Gastroesophageal sphincter (tissue), 4 donors: Measurements from ENCODE around the gene ARFGAP1. TPM values are rescaled to one million over a fixed set of nuclear protein-coding genes. Genes with fewer than 3 reads are reported as not detected.

Experiments used
- ATAC-seq: fragments of 150-250 bp; one replicate; pipeline ENCODE4 v1.9.1; 2016; ENCODE audit warnings: mild to moderate bottlenecking, moderate library complexity
- H3K27ac ChIP-seq, 4 donors: fragments of 200-600 bp; sonication (generic) in 3 of 4; 1 replicate in 3 of 4; 2 replicates in 1 of 4; pipeline ENCODE4 v1.5.1; 2016 to 2019
- H3K27me3 ChIP-seq: fragments of 200-600 bp; sonication (generic); one replicate; pipeline ENCODE4 v1.5.1; 2019
- H3K36me3 ChIP-seq, 2 donors: fragments of 200-600 bp; sonication (generic); one replicate each; pipeline ENCODE4 v1.5.1; 2019; ENCODE audit warnings: control low read depth in 1 of 2
- H3K4me1 ChIP-seq, 3 donors: fragments of 200-600 bp; sonication (generic); 1 replicate in 2 of 3; 2 replicates in 1 of 3; pipeline ENCODE4 v1.5.1; 2016 to 2019; ENCODE audit warnings: control low read depth in 2 of 3
- H3K4me3 ChIP-seq, 2 donors: fragments of 200-600 bp; sonication (generic); one replicate each; pipeline ENCODE4 v1.5.1; 2019; ENCODE audit warnings: mild to moderate bottlenecking in 1 of 2, moderate library complexity in 1 of 2
- H3K9me3 ChIP-seq, 3 donors: fragments of 200-600 bp; sonication (generic); one replicate each; pipeline ENCODE4 v1.5.1; 2017 to 2019; ENCODE audit warnings: control low read depth in 2 of 3
- CTCF ChIP-seq, 4 experiments: fragments of 200-600 bp in 2 of 4; fragments of 450-650 bp in 2 of 4; sonication (generic) in 1 of 4; IDR thresholded peaks; one replicate each; pipeline ENCODE4 v1.5.1; 2017 to 2019; ENCODE audit warnings: antibody characterized with exemption in 4 of 4, mild to moderate bottlenecking in 2 of 4, moderate library complexity in 2 of 4
- EP300 ChIP-seq: sonication (generic); formaldehyde crosslinking; IDR thresholded peaks from one replicate; pipeline ENCODE4 v1.6.1; 2017; ENCODE audit warnings: antibody characterized with exemption, mild to moderate bottlenecking
- POLR2A ChIP-seq, 2 donors: fragments of 450-650 bp; IDR thresholded peaks; one replicate each; pipeline ENCODE4 v1.6.1; 2017; ENCODE audit warnings: antibody characterized with exemption in 2 of 2, mild to moderate bottlenecking in 2 of 2, moderate library complexity in 1 of 2
- POLR2AphosphoS5 ChIP-seq: sonication (generic); formaldehyde crosslinking; IDR thresholded peaks from one replicate; pipeline ENCODE4 v1.6.1; 2017; ENCODE audit warnings: antibody characterized with exemption
- WGBS, 2 donors: methylation state at CpG; one replicate each; pipeline ENCODE4 v1.1.5; 2018; ENCODE audit warnings: low coverage in 1 of 2; 5-methylcytosine and 5-hydroxymethylcytosine counted together
- total RNA-seq, 4 donors: library from RNA; depleted of rRNA; stranded (reverse); fragments of >200 nt; gene quantifications; one replicate each; pipeline ENCODE4 v1.1.0, GENCODE V29; 2016

ARFGAP1 gene
- total RNA-seq, 4 donors from 2014 or later = 35.0 to 50.1 (median 45.2) TPM

- WGBS, 2 donors = 70 to 90% methylated on average over 2 to 4 of the region's 22 CpGs
Observed at GRCh38 chr20:63293871-63294535, 21.4 kb downstream of the ARFGAP1 start.

GRCh38 chr20:63294536-63294900 is 21.9 kb downstream of the ARFGAP1 start:
- no peak for ATAC-seq
- Histone ChIP-seq H3K36me3 (no peaks in the 10 kb centered on the region), H3K4me1 (peaks cover 0 to 14% (median 0%) of the 10 kb centered on the region in 3 donors), H3K4me3 (no peak overlapping the region), H3K27me3 (peaks cover 80% of the 10 kb centered on the region), H3K9me3 (no peaks in the 10 kb centered on the region), H3K27ac (no peak overlapping the region)
- 100% methylated on average over 1 of the region's 12 CpGs; no CpG with 5 or more reads in 1 of the 2 donors for WGBS, 2 donors
- no peak for TF ChIP-seq EP300
- no peak for TF ChIP-seq CTCF (IDR thresholded peaks at IDR 0.05)
- no peak for TF ChIP-seq POLR2A (IDR thresholded peaks at IDR 0.05)
- TF ChIP-seq POLR2AphosphoS5 = no peak

More at GRCh38 chr20:63293871-63294535, 21.4 kb downstream of the ARFGAP1 start:
- Histone ChIP-seq H3K9me3 (no peaks in the 10 kb centered on the region), H3K27me3 (peaks cover 75% of the 10 kb centered on the region), H3K36me3 (peaks cover 0 to 5% of the 10 kb centered on the region in 2 donors), H3K4me3 (no peak overlapping the region), H3K27ac (no peak overlapping the region), H3K4me1 (peaks cover 0 to 14% (median 0%) of the 10 kb centered on the region in 3 donors)
- TF ChIP-seq CTCF (IDR thresholded peaks at IDR 0.05) (no peak), EP300 (no peak), POLR2AphosphoS5 (no peak), POLR2A (IDR thresholded peaks at IDR 0.05) (no peak)
- ATAC-seq = no peak

GRCh38 chr20:63295018-63295417 is 22.4 kb downstream of the ARFGAP1 start:
- Histone ChIP-seq H3K36me3 (no peaks in the 10 kb centered on the region), H3K4me3 (no peak overlapping the region), H3K27me3 (peaks cover 84% of the 10 kb centered on the region), H3K4me1 (peaks cover 0 to 14% (median 0%) of the 10 kb centered on the region in 3 donors), H3K9me3 (no peaks in the 10 kb centered on the region), H3K27ac (no peak overlapping the region)
- no peak for ATAC-seq
- 40% methylated on average over 1 of the region's 19 CpGs; no CpG with 5 or more reads in 1 of the 2 donors for WGBS, 2 donors
- TF ChIP-seq CTCF (IDR thresholded peaks at IDR 0.05) (no peak), EP300 (no peak), POLR2AphosphoS5 (no peak), POLR2A (IDR thresholded peaks at IDR 0.05) (no peak)

- no peak for TF ChIP-seq POLR2A (IDR thresholded peaks at IDR 0.05)
- no peak for TF ChIP-seq POLR2AphosphoS5
- ATAC-seq = no peak
- Histone ChIP-seq H3K27ac (no peak overlapping the region), H3K4me3 (no peak overlapping the region), H3K4me1 (peaks cover 0 to 12% (median 0%) of the 10 kb centered on the region in 3 donors), H3K9me3 (no peaks in the 10 kb centered on the region), H3K27me3 (peaks cover 88% of the 10 kb centered on the region), H3K36me3 (no peaks in the 10 kb centered on the region)
- WGBS, 2 donors = 40% methylated on average over 3 of the region's 17 CpGs; no CpG with 5 or more reads in 1 of the 2 donors
Observed at GRCh38 chr20:63295422-63295821, 22.8 kb downstream of the ARFGAP1 start.

- Histone ChIP-seq H3K4me1 (peaks cover 0 to 8% (median 0%) of the 10 kb centered on the region in 3 donors), H3K4me3 (no peak overlapping the region), H3K27me3 (peaks cover 92% of the 10 kb centered on the region), H3K9me3 (peaks cover 0 to 2% (median 0%) of the 10 kb centered on the region in 3 donors), H3K27ac (no peak overlapping the region), H3K36me3 (no peaks in the 10 kb centered on the region)
- no peak for ATAC-seq
- no CpG with 5 or more reads among the region's 20 CpGs for WGBS, 2 donors
- TF ChIP-seq CTCF (IDR thresholded peaks at IDR 0.05) = no peak
- TF ChIP-seq POLR2A (IDR thresholded peaks at IDR 0.05) = no peak
- no peak for TF ChIP-seq POLR2AphosphoS5
- TF ChIP-seq EP300 = no peak
Observed at GRCh38 chr20:63295846-63296245, 23.2 kb downstream of the ARFGAP1 start.
